C4-2B (cell line): ENCODE measurements around the gene LTBP1.

Experiments used
- H3K27ac ChIP-seq: fragments of 450-650 bp; 2 replicates; pipeline ENCODE4 v1.5.1; 2017
- CTCF ChIP-seq: fragments of 450-650 bp; conservative IDR thresholded peaks from 2 replicates; pipeline ENCODE4 v1.5.1; 2017; ENCODE audit warnings: mild to moderate bottlenecking
- ZFX ChIP-seq: fragments of 450-650 bp; IDR thresholded peaks from 2 replicates; pipeline ENCODE4 v1.6.1; 2017

Gene LTBP1

GRCh38 chr2:32932825-32933755 lies 13.7 kb upstream of the LTBP1 start:
- H3K27ac ChIP-seq: no peak overlapping the region
- TF ChIP-seq ZFX (no peak), CTCF (no peak)

- no peak for TF ChIP-seq CTCF
- TF ChIP-seq ZFX: no peak
Measured at GRCh38 chr2:32933756-32934095, 13.0 kb upstream of the LTBP1 start.

GRCh38 chr2:32937602-32938448 lies 8.9 kb upstream of the LTBP1 start:
- TF ChIP-seq CTCF (no peak), ZFX (no peak)
- peak overlapping the region; percentile 57 for H3K27ac ChIP-seq

More at GRCh38 chr2:32933756-32934095, 13.0 kb upstream of the LTBP1 start:
- H3K27ac ChIP-seq: no peak overlapping the region

- H3K27ac ChIP-seq: no peak overlapping the region
- TF ChIP-seq ZFX (no peak), CTCF (no peak)
Measured at GRCh38 chr2:32938934-32939333, 7.8 kb upstream of the LTBP1 start.

GRCh38 chr2:32940316-32940997 lies 6.3 kb upstream of the LTBP1 start:
- TF ChIP-seq CTCF (no peak), ZFX (no peak)
- no peak overlapping the region for H3K27ac ChIP-seq

GRCh38 chr2:32941944-32942690 lies 4.6 kb upstream of the LTBP1 start:
- no peak for TF ChIP-seq ZFX
- TF ChIP-seq CTCF: no peak
- no peak overlapping the region for H3K27ac ChIP-seq
